ENCODE data around the gene ANAPC2.

The ANAPC2 gene

GRCh38 chr9:137205126-137206069 is 17.0 kb upstream of the ANAPC2 start, which contains the start of the genes NDOR1 and TMEM203:
TSS of gene NDOR1 (plus strand) at chr9:137205700. CDS start at chr9:137205778, 78 bp downstream.
TSS of gene TMEM203 (minus strand) at chr9:137205648. CDS start at chr9:137205414, 234 bp downstream.
- Histone ChIP-seq H3K4me3 (ENCODE audit: low read depth, low read length) (peak within 1 kb of the TSS; percentile 98), H3K27me3 (no peaks in the 10 kb centered on the region), H3K4me1 (peaks cover 6% of the 10 kb centered on the region), H3K9me3 (no peaks in the 10 kb centered on the region), H3K36me3 (no peaks in the 10 kb centered on the region)
- peak; percentile 94 for DNase-seq
- TF ChIP-seq CTCF (IDR thresholded peaks at IDR 0.05; ENCODE audit: low read depth, low read length) = no peak

DNA sequence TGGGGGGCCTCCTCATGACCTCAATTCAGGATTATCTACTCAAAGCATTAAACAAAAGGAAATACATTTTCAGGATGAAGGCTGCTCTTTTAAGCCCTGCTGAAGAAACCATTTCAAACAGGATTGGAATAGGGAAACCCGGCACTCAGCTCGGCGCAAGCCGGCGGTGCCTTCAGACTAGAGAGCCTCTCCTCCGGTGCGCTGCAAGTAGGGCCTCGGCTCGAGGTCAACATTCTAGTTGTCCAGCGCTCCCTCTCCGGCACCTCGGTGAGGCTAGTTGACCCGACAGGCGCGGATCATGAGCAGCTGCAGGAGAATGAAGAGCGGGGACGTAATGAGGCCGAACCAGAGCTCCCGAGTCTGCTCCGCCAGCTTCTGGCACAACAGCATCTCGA is 16.4 kb upstream of the ANAPC2 start:
- Histone ChIP-seq H3K27me3 (no peaks in the 10 kb centered on the region), H3K36me3 (no peaks in the 10 kb centered on the region), H3K9me3 (no peaks in the 10 kb centered on the region), H3K4me3 (ENCODE audit: low read depth, low read length) (peak overlapping the region; percentile 98), H3K4me1 (peaks cover 6% of the 10 kb centered on the region)
- DNase-seq = no peak
- no peak for TF ChIP-seq CTCF (IDR thresholded peaks at IDR 0.05; ENCODE audit: low read depth, low read length)

DNA sequence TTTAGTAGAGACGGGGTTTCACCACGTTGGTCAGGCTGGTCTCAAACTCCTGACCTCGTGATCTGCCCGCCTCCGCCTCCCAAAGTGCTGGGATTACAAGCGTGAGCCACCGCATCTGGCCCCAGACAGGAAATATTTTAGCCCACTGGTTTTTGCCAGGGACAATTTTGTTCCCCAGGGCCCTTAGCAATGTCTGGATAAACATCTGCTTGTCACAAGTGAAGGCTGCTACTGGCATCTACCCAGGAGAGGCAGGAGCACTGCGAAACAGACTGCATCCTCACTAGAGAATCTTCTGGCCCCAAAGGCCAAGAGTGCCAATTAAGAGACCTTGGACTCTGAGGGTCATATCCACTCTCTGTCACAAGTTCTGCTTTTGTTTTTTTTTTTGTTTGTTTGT is 14.6 kb upstream of the ANAPC2 start:
- Histone ChIP-seq H3K27me3 (no peaks in the 10 kb centered on the region), H3K4me1 (peaks cover 9% of the 10 kb centered on the region), H3K36me3 (no peaks in the 10 kb centered on the region), H3K4me3 (ENCODE audit: low read depth, low read length) (no peak overlapping the region), H3K9me3 (no peaks in the 10 kb centered on the region)
- DNase-seq = peak; percentile 80
- no peak for TF ChIP-seq CTCF (IDR thresholded peaks at IDR 0.05; ENCODE audit: low read depth, low read length)

GRCh38 chr9:137201205-137201868 is 13.0 kb upstream of the ANAPC2 start:
- peak overlapping the region; percentile 74 for H3K4me3 ChIP-seq (ENCODE audit: low read depth, low read length)
- H3K4me1 ChIP-seq = peaks cover 9% of the 10 kb centered on the region
- no peak for TF ChIP-seq CTCF (IDR thresholded peaks at IDR 0.05; ENCODE audit: low read depth, low read length)

GRCh38 chr9:137200311-137201204 is 12.2 kb upstream of the ANAPC2 start, which contains the start of gene TPRN:
TSS of gene TPRN (minus strand) at chr9:137200741. CDS start at chr9:137200711, 30 bp downstream.
- peaks cover 9% of the 10 kb centered on the region for H3K4me1 ChIP-seq
- peak; percentile 100 for DNase-seq
- peak within 1 kb of the TSS; percentile 74 for H3K4me3 ChIP-seq (ENCODE audit: low read depth, low read length)
- TF ChIP-seq CTCF (IDR thresholded peaks at IDR 0.05; ENCODE audit: low read depth, low read length) = no peak
- no peaks in the 10 kb centered on the region; the same call in 1 of the 2 replicates for H3K36me3 ChIP-seq
- no peaks in the 10 kb centered on the region for H3K9me3 ChIP-seq
- H3K27me3 ChIP-seq = no peaks in the 10 kb centered on the region

More at GRCh38 chr9:137201205-137201868, 13.0 kb upstream of the ANAPC2 start:
- DNase-seq = no peak
- Histone ChIP-seq H3K9me3 (no peaks in the 10 kb centered on the region), H3K36me3 (no peaks in the 10 kb centered on the region), H3K27me3 (no peaks in the 10 kb centered on the region)
